NCI-H2107 (cell line): Measurements from ENCODE around the gene HCRTR1.
A peak's percentile ranks its signal among the peaks of the same experiment; 100 is the strongest.

ENCODE experiments used
- DNase-seq: peaks from one replicate; lab custom pipeline; 2025; lab: John Stamatoyannopoulos, UW

Gene HCRTR1

GRCh38 chr1:31667065-31667785 lies 49.7 kb downstream of the HCRTR1 start:
- no peak for DNase-seq

GRCh38 chr1:31668303-31668883 lies 50.9 kb downstream of the HCRTR1 start:
- no peak for DNase-seq

- DNase-seq: no peak
These were observed 51.9 kb downstream of the HCRTR1 start for GRCh38 chr1:31669433-31669785.

GRCh38 chr1:31669786-31670592 lies 52.5 kb downstream of the HCRTR1 start:
- peak; percentile 78 for DNase-seq

GRCh38 chr1:31670593-31670964 lies 53.1 kb downstream of the HCRTR1 start:
- DNase-seq: no peak

GRCh38 chr1:31671147-31671546 lies 53.7 kb downstream of the HCRTR1 start:
- DNase-seq: no peak

- no peak for DNase-seq
These were observed 54.2 kb downstream of the HCRTR1 start for GRCh38 chr1:31671561-31672201.

GRCh38 chr1:31672986-31673385 lies 55.5 kb downstream of the HCRTR1 start:
- no peak for DNase-seq

- no peak for DNase-seq
These were observed 55.9 kb downstream of the HCRTR1 start for GRCh38 chr1:31673433-31673832.

GRCh38 chr1:31674626-31675025 lies 57.1 kb downstream of the HCRTR1 start:
- no peak for DNase-seq

- DNase-seq: no peak
These were observed 57.7 kb downstream of the HCRTR1 start for GRCh38 chr1:31675161-31675560.

GRCh38 chr1:31675756-31676155 lies 58.3 kb downstream of the HCRTR1 start:
- no peak for DNase-seq
